HG03442 (cell line): ENCODE results near the gene GDPD5.

Source experiments
- ATAC-seq: cut with Tn5 transposase; IDR thresholded peaks from one replicate; pipeline ENCODE4 v1.9.1; 2021; ENCODE audit warnings: mild to moderate bottlenecking, moderate library complexity; ENCODE audit not compliant: unreplicated experiment

GDPD5 gene

GRCh38 chr11:75403983-75404658, 121.6 kb downstream of the GDPD5 start:
- no peak for ATAC-seq

GRCh38 chr11:75403037-75403436, 122.7 kb downstream of the GDPD5 start:
- no peak for ATAC-seq

- ATAC-seq: no peak
These were observed 123.6 kb downstream of the GDPD5 start for GRCh38 chr11:75402002-75402773.

GRCh38 chr11:75400146-75400865, 125.4 kb downstream of the GDPD5 start:
- ATAC-seq: no peak

GRCh38 chr11:75399344-75400145, 126.2 kb downstream of the GDPD5 start, which contains the start of gene RPS3:
RPS3 (plus strand) TSS chr11:75399518; CDS start chr11:75399548, 30 bp downstream.
- peak; percentile 85 for ATAC-seq

- ATAC-seq: no peak
These were observed 126.8 kb downstream of the GDPD5 start for GRCh38 chr11:75398906-75399305.

- no peak for ATAC-seq
These were observed 131.5 kb downstream of the GDPD5 start for GRCh38 chr11:75394085-75394840.

GRCh38 chr11:75389925-75390324, 135.8 kb downstream of the GDPD5 start:
- ATAC-seq: no peak

- no peak for ATAC-seq
These were observed 136.5 kb downstream of the GDPD5 start for GRCh38 chr11:75389276-75389605.

- peak; percentile 46 for ATAC-seq
These were observed 137.1 kb downstream of the GDPD5 start for GRCh38 chr11:75388386-75389275.

- ATAC-seq: no peak
These were observed 137.9 kb downstream of the GDPD5 start for GRCh38 chr11:75387736-75388294.

GRCh38 chr11:75386942-75387630, 138.7 kb downstream of the GDPD5 start:
- no peak for ATAC-seq
